H1 (cell line): ENCODE results near the gene COX7A2. TPM values are rescaled to one million over a fixed set of nuclear protein-coding genes. Genes with fewer than 3 reads are reported as not detected.

Source experiments
- CTCF ChIA-PET: fragments of 300-600 bp; sonication (Branson Sonifier 250); formaldehyde crosslinking; loops from one replicate; lab custom pipeline; 2021; ENCODE audit not compliant: partially characterized antibody; lab: Charles Lee
- POLR2A ChIA-PET: fragments of 300-600 bp; sonication (Branson Sonifier 250); formaldehyde crosslinking; loops from one replicate; lab custom pipeline; 2021; ENCODE audit warnings: inconsistent platforms; ENCODE audit not compliant: partially characterized antibody; lab: Charles Lee
- DNase-seq, 2 experiments: peaks; one replicate each; pipeline versions ENCODE4 v3.0.0 to v3.0.0-alpha.2; 2010 to 2022; ENCODE audit warnings: low spot score in 2 of 2, low read depth in 1 of 2, mixed read lengths in 1 of 2
- FAIRE-seq: peaks from 2 replicates; lab custom pipeline; 2011; peaks lifted over from hg19 to GRCh38; lab: Jason Lieb, UNC
- H2AFZ ChIP-seq: 2 replicates; pipeline ENCODE4 v1.8.1; 2012; ENCODE audit warnings: low read length, inconsistent platforms
- H2AK5ac ChIP-seq: 2 replicates; pipeline ENCODE4 v1.6.1; 2013; ENCODE audit warnings: low read depth, low read length
- H2BK120ac ChIP-seq: replicated peaks from 2 replicates; pipeline ENCODE3; 2013; ENCODE audit warnings: low read depth, low read length, inconsistent platforms
- H2BK12ac ChIP-seq: 2 replicates; pipeline ENCODE4 v1.6.1; 2013; ENCODE audit warnings: low read depth, low read length
- H2BK15ac ChIP-seq: 2 replicates; pipeline ENCODE4 v1.6.1; 2013; ENCODE audit warnings: low read length
- H2BK20ac ChIP-seq: 2 replicates; pipeline ENCODE4 v1.6.1; 2013; ENCODE audit warnings: low read length
- H2BK5ac ChIP-seq: 2 replicates; pipeline ENCODE4 v1.6.1; 2013; ENCODE audit warnings: low read depth, low read length
- H3K14ac ChIP-seq: 2 replicates; pipeline ENCODE4 v1.6.1; 2013; ENCODE audit warnings: inconsistent platforms; ENCODE audit not compliant: insufficient read length
- H3K18ac ChIP-seq: 2 replicates; pipeline ENCODE4 v1.6.1; 2013; ENCODE audit warnings: low read length; ENCODE audit errors: extremely low read depth
- H3K23ac ChIP-seq: 2 replicates; pipeline ENCODE4 v1.6.1; 2013; ENCODE audit warnings: inconsistent platforms; ENCODE audit not compliant: insufficient read length
- H3K23me2 ChIP-seq: 2 replicates; pipeline ENCODE4 v1.6.1; 2013; ENCODE audit warnings: low read depth, low read length
- H3K27ac ChIP-seq: 2 replicates; pipeline ENCODE4 v1.6.1; 2011; ENCODE audit warnings: low read depth, low read length, inconsistent platforms
- H3K27me3 ChIP-seq, 4 experiments: replicated peaks in 1 of 4; 1 replicate in 1 of 4; 2 replicates in 3 of 4; pipeline versions ENCODE4 v1.6.1 to v1.8.1; 2011 to 2013; ENCODE audit warnings: low read length in 3 of 4, mild to moderate bottlenecking in 3 of 4, inconsistent platforms in 2 of 4, mixed read lengths in 2 of 4, moderate library complexity in 1 of 4; ENCODE audit not compliant: control insufficient read depth in 3 of 4, insufficient read depth in 3 of 4; ENCODE audit errors: extremely low read depth in 1 of 4
- H3K36me3 ChIP-seq, 4 experiments: 2 replicates each; pipeline versions ENCODE4 v1.6.1 to v1.8.1; 2011 to 2013; ENCODE audit warnings: mild to moderate bottlenecking in 4 of 4, low read length in 3 of 4, moderate library complexity in 2 of 4, control low read depth in 1 of 4, inconsistent platforms in 1 of 4; ENCODE audit not compliant: insufficient read depth in 4 of 4, control insufficient read depth in 2 of 4
- H3K4ac ChIP-seq: replicated peaks from 2 replicates; pipeline ENCODE3; 2013; ENCODE audit warnings: low read length, low read depth, mixed read lengths, inconsistent platforms; ENCODE audit not compliant: insufficient read length
- H3K4me1 ChIP-seq, 4 experiments: replicated peaks in 1 of 4; 1 replicate in 1 of 4; 2 replicates in 3 of 4; pipeline versions ENCODE4 v1.6.1 to v1.8.1; 2011 to 2013; ENCODE audit warnings: low read length in 3 of 4, inconsistent platforms in 2 of 4, mixed read lengths in 1 of 4; ENCODE audit not compliant: insufficient read depth in 4 of 4, control insufficient read depth in 3 of 4
- H3K4me2 ChIP-seq, 2 experiments: 2 replicates each; pipeline versions ENCODE4 v1.6.1 to v1.8.1; 2011 to 2013; ENCODE audit warnings: low read depth in 2 of 2, low read length in 2 of 2, control low read depth in 1 of 2, inconsistent platforms in 1 of 2, mild to moderate bottlenecking in 1 of 2; ENCODE audit not compliant: insufficient read depth in 1 of 2
- H3K4me3 ChIP-seq, 4 experiments: fragments of 200-600, 300-600 bp in 1 of 4; sonication (generic), shearing (Covaris generic), sonication (Bioruptor Twin) in 1 of 4; 2 replicates each; pipeline versions ENCODE4 v1.5.1 to v1.8.1; 2011 to 2016; ENCODE audit warnings: low read length in 4 of 4, low read depth in 3 of 4, control low read depth in 2 of 4, inconsistent platforms in 2 of 4, mild to moderate bottlenecking in 2 of 4, mixed read lengths in 1 of 4, moderate library complexity in 1 of 4; ENCODE audit not compliant: insufficient read depth in 2 of 4; ENCODE audit errors: extremely low read depth in 1 of 4
- H3K56ac ChIP-seq: replicated peaks from 2 replicates; pipeline ENCODE3; 2013; ENCODE audit warnings: low read depth, mild to moderate bottlenecking, mixed read lengths, low read length, inconsistent platforms; ENCODE audit not compliant: insufficient read length
- H3K79me1 ChIP-seq: 2 replicates; pipeline ENCODE4 v1.6.1; 2013; ENCODE audit warnings: low read depth, low read length, control low read depth
- H3K79me2 ChIP-seq, 2 experiments: 2 replicates each; pipeline versions ENCODE4 v1.6.1 to v1.8.1; 2012 to 2013; ENCODE audit warnings: low read length in 2 of 2, mild to moderate bottlenecking in 2 of 2, inconsistent platforms in 1 of 2; ENCODE audit not compliant: insufficient read depth in 2 of 2, control insufficient read depth in 1 of 2
- H3K9ac ChIP-seq, 4 experiments: replicated peaks in 1 of 4; 1 replicate in 1 of 4; 2 replicates in 3 of 4; pipeline versions ENCODE4 v1.6.1 to v1.8.1; 2011 to 2013; ENCODE audit warnings: low read depth in 3 of 4, low read length in 3 of 4, control low read depth in 2 of 4, mild to moderate bottlenecking in 2 of 4, moderate library complexity in 2 of 4, inconsistent platforms in 1 of 4; ENCODE audit errors: extremely low read depth in 1 of 4
- H3K9me3 ChIP-seq, 2 experiments: 2 replicates each; pipeline versions ENCODE4 v1.6.1 to v1.8.1; 2012 to 2013; ENCODE audit warnings: mild to moderate bottlenecking in 2 of 2, moderate library complexity in 2 of 2, control low read depth in 1 of 2, inconsistent platforms in 1 of 2, low read depth in 1 of 2, low read length in 1 of 2, mixed read lengths in 1 of 2; ENCODE audit not compliant: insufficient read depth in 2 of 2
- H4K20me1 ChIP-seq, 2 experiments: replicated peaks in 1 of 2; 2 replicates each; pipeline versions ENCODE3 to v1.8.1; 2011 to 2013; ENCODE audit warnings: inconsistent platforms in 2 of 2, low read length in 2 of 2, mild to moderate bottlenecking in 1 of 2; ENCODE audit not compliant: insufficient read depth in 2 of 2, control insufficient read depth in 1 of 2
- H4K5ac ChIP-seq: 2 replicates; pipeline ENCODE4 v1.6.1; 2013; ENCODE audit warnings: low read length, low read depth, mixed read lengths, inconsistent platforms; ENCODE audit not compliant: insufficient read length
- H4K8ac ChIP-seq: 2 replicates; pipeline ENCODE4 v1.8.0; 2013; ENCODE audit warnings: mild to moderate bottlenecking, moderate library complexity, low read length, inconsistent platforms; ENCODE audit not compliant: insufficient read depth; ENCODE audit errors: extremely low read depth
- H4K91ac ChIP-seq: replicated peaks from 2 replicates; pipeline ENCODE3; 2013; ENCODE audit warnings: low read length, mixed read lengths, inconsistent platforms; ENCODE audit not compliant: insufficient read length
- CHD2 ChIP-seq: IDR thresholded peaks from 2 replicates; pipeline ENCODE4 v1.6.1; 2012; ENCODE audit warnings: low read length, improper control_type of control experiment
- CTBP2 ChIP-seq: IDR thresholded peaks from 2 replicates; pipeline ENCODE4 v1.7.0; 2011; ENCODE audit warnings: borderline replicate concordance, mild to moderate bottlenecking, moderate library complexity, mixed read lengths, low read length; ENCODE audit not compliant: insufficient read depth, insufficient read length
- KDM1A ChIP-seq: fragments of 200-600, 300-600 bp; sonication (generic); IDR thresholded peaks from 2 replicates; pipeline ENCODE4 v1.7.1; 2016; ENCODE audit warnings: mild to moderate bottlenecking, low read length, borderline replicate concordance
- SIN3A ChIP-seq, 2 experiments: IDR thresholded peaks in 1 of 2; conservative IDR thresholded peaks in 1 of 2; 2 replicates each; pipeline ENCODE4 v1.6.1; 2011 to 2012; ENCODE audit warnings: low read length in 2 of 2, improper control_type of control experiment in 1 of 2, low read depth in 1 of 2, mild to moderate bottlenecking in 1 of 2
- SUZ12 ChIP-seq: fragments of 200-600 bp; sonication (generic); IDR thresholded peaks from 2 replicates; pipeline ENCODE4 v1.6.1; 2012; ENCODE audit warnings: mild to moderate bottlenecking, inconsistent platforms, low read length, moderate library complexity, mixed read lengths
- ZNF274 ChIP-seq: IDR thresholded peaks from 2 replicates; pipeline ENCODE4 v1.7.0; 2012; ENCODE audit warnings: low read length, borderline replicate concordance; ENCODE audit errors: extremely low read depth
- WGBS, 2 experiments: shearing (Covaris generic) in 1 of 2; methylation state at CpG; one replicate each; pipeline versions ENCODE4 v1.1.6 to v1.1.7; 2013 to 2015; ENCODE audit warnings: low lambda C conversion rate in 2 of 2, mixed read lengths in 2 of 2, inconsistent platforms in 1 of 2, low coverage in 1 of 2, missing lambda C conversion rate in 1 of 2; ENCODE audit not compliant: insufficient replicate concordance in 2 of 2, insufficient coverage in 1 of 2, insufficient read length in 1 of 2; ENCODE audit errors: extremely low coverage in 1 of 2, missing lambda C conversion rate in 1 of 2; 5-methylcytosine and 5-hydroxymethylcytosine counted together
- polyA plus RNA-seq, 7 experiments: library from polyadenylated mRNA; depleted of rRNA in 3 of 7; stranded (reverse) in 5 of 7; unstranded in 2 of 7; fragments of >200 nt in 5 of 7; fragments of 200-250 nt in 2 of 7; gene quantifications; 1 replicate in 5 of 7; 2 replicates in 1 of 7; 4 replicates in 1 of 7; pipeline versions ENCODE4 v1.2.1 to v1.2.3, GENCODE V29; 2011 to 2013; ENCODE audit warnings: missing spikeins in 2 of 7, mixed read lengths in 2 of 7
- total RNA-seq: library from RNA; stranded (reverse); fragmentation: NEBNext Ultra II Directional; extraction: Animal tissue kit (Norgen Biotek cat#: 25700); gene quantifications from 2 replicates; pipeline ENCODE4 v1.2.1, GENCODE V29; 2021

The COX7A2 gene
- total and polyA plus RNA-seq, 2 of the 8 experiments (the other 6 are each of a cell fraction or from before 2014, with no cell fraction given): 262 to 468 TPM

- H3K27me3 ChIP-seq: peaks cover 21 to 51% (median 44%) of the 10 kb centered on the region in 4 experiments
- no peak overlapping the region for H4K8ac ChIP-seq
- H4K5ac ChIP-seq: no peak overlapping the region
- CTCF ChIA-PET: interaction anchor here (0.6 to 1.0 kb wide), 5 partner anchors 9 to 905 kb away, joined by 3 to 5 read pairs (median 4); no protein-coding TSS in a partner anchor
- H2BK120ac ChIP-seq: no peak overlapping the region
- H3K23ac ChIP-seq: no peak overlapping the region
- no peak overlapping the region for H3K14ac ChIP-seq
- no peaks in the 10 kb centered on the region for H3K36me3 ChIP-seq
- no peak overlapping the region; a peak in 1 of 4 replicates for H3K4me2 ChIP-seq
- no peak overlapping the region for H3K4ac ChIP-seq
- no peaks in the 10 kb centered on the region for H3K9me3 ChIP-seq
- TF ChIP-seq KDM1A (no peak), CTBP2 (no peak), SIN3A (conservative IDR thresholded peaks at IDR 0.05 in 1 of 2, IDR thresholded peaks at IDR 0.05 in 1 of 2; ENCODE audit: low read depth in 1 of 2, low read length in 2 of 2) (no peak), SUZ12 (no peak), ZNF274 (no peak), CHD2 (no peak)
- no peak overlapping the region for H3K18ac ChIP-seq
- no peak overlapping the region for H3K4me3 ChIP-seq
- DNase-seq: no peak
- H2AK5ac ChIP-seq: no peak overlapping the region
- no peak overlapping the region for H2AFZ ChIP-seq
- no peak overlapping the region for H4K91ac ChIP-seq
- H2BK12ac ChIP-seq: no peak overlapping the region
- 55% methylated on average over 1 of the region's 1 CpG; no CpG with 5 or more reads in 1 of the 2 experiments for WGBS, 2 experiments
- peaks cover 0 to 2% of the 10 kb centered on the region in 2 experiments for H4K20me1 ChIP-seq
- H2BK5ac ChIP-seq: no peak overlapping the region
- no peaks in the 10 kb centered on the region for H3K79me2 ChIP-seq
- H2BK20ac ChIP-seq: no peak overlapping the region
- H3K79me1 ChIP-seq: no peaks in the 10 kb centered on the region
- peaks cover 0 to 19% (median 5%) of the 10 kb centered on the region in 4 experiments; a peak in 4 of 7 replicates for H3K4me1 ChIP-seq
- no peak for FAIRE-seq
- no peak overlapping the region for H3K56ac ChIP-seq
- no peak overlapping the region for H3K9ac ChIP-seq
- POLR2A ChIA-PET: no interaction called here
- no peak overlapping the region for H2BK15ac ChIP-seq
- H3K23me2 ChIP-seq: peaks cover 23% of the 10 kb centered on the region
- no peak overlapping the region for H3K27ac ChIP-seq
These were observed 42.6 kb downstream of the COX7A2 start for GRCh38 chr6:75201021-75201420.
